HG02884 (cell line): Measurements from ENCODE around the gene CHD9.
A peak's percentile ranks its signal among the peaks of the same experiment; 100 is the strongest.

ENCODE experiments used
- ATAC-seq: cut with Tn5 transposase; IDR thresholded peaks from one replicate; pipeline ENCODE4 v1.9.1; 2021; ENCODE audit warnings: mild to moderate bottlenecking, moderate library complexity; ENCODE audit not compliant: unreplicated experiment

CHD9 gene

GRCh38 chr16:53356478-53357207 lies 301.9 kb downstream of the CHD9 start:
- ATAC-seq: no peak

GRCh38 chr16:53357208-53357586 lies 302.4 kb downstream of the CHD9 start:
- no peak for ATAC-seq

GRCh38 chr16:53357955-53358354 lies 303.2 kb downstream of the CHD9 start:
- ATAC-seq: no peak

GRCh38 chr16:53358884-53359283 lies 304.1 kb downstream of the CHD9 start:
- no peak for ATAC-seq

- no peak for ATAC-seq
Measured at GRCh38 chr16:53369921-53370320, 315.1 kb downstream of the CHD9 start.

GRCh38 chr16:53370827-53371226 lies 316.0 kb downstream of the CHD9 start:
- ATAC-seq: no peak

- ATAC-seq: peak; percentile 66
Measured at GRCh38 chr16:53372992-53373871, 318.4 kb downstream of the CHD9 start.

- no peak for ATAC-seq
Measured at GRCh38 chr16:53374800-53375199, 320.0 kb downstream of the CHD9 start.

GRCh38 chr16:53378138-53378537 lies 323.3 kb downstream of the CHD9 start:
- ATAC-seq: no peak
